ENCODE measurements around the gene BNC2.

Gene BNC2

DNA sequence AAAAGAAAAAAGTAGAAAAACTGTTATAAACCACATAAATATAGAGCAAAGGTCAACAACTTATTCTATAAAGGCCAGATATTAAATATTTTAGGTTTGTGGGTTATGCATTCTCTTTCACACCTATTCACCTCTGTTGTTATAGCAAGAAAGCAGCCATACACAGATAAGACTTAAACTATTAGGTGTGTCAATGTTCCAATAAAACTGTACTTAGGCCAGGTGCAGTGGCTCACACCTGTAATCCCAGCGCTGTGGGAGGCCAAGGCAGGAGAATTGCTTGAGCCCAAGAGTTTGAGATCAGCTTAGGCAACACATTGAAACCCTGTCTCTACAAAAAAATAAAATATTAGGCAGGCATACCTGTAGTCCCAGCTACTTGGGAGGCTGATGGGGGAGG is 314.7 kb downstream of the BNC2 start:
- H3K4me3 ChIP-seq (ENCODE audit: low read depth, low read length), result no peak overlapping the region
- TF ChIP-seq, protein P1, sequence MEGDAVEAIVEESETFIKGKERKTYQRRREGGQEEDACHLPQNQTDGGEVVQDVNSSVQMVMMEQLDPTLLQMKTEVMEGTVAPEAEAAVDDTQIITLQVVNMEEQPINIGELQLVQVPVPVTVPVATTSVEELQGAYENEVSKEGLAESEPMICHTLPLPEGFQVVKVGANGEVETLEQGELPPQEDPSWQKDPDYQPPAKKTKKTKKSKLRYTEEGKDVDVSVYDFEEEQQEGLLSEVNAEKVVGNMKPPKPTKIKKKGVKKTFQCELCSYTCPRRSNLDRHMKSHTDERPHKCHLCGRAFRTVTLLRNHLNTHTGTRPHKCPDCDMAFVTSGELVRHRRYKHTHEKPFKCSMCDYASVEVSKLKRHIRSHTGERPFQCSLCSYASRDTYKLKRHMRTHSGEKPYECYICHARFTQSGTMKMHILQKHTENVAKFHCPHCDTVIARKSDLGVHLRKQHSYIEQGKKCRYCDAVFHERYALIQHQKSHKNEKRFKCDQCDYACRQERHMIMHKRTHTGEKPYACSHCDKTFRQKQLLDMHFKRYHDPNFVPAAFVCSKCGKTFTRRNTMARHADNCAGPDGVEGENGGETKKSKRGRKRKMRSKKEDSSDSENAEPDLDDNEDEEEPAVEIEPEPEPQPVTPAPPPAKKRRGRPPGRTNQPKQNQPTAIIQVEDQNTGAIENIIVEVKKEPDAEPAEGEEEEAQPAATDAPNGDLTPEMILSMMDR (IDR thresholded peaks at IDR 0.05; ENCODE audit: low read depth, low read length), result no peak

DNA sequence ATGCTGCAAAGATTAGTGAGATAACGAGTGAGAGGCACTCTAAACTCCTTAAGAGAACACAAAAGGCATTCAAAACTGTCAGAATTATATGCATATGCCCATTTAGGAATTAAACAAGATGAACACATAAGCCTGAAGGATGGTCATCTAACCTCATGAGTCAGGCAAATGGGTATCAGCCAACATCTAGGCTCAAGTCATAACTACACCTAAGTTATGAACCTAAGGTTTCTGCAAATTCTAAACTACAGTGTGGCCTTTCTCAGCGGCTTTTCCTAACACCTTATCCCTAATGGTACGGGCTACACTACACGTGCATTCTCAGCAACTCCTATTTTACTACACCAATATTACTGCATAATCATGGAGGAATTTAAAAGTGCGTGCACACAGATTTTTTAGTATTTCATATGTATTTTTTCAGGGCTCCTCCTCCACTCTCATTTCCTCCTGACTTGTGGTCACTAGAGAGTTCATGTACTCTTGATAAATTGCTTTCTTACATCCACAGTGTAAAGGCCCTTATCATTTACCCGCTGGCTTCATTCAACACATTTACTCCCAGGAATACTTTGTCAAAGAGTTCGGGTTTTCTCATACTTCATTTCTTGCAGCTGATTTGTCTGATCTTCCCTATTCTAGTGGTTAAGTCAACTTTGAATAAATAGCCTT is 316.5 kb downstream of the BNC2 start:
- TF ChIP-seq, protein P1 (IDR thresholded peaks at IDR 0.05; ENCODE audit: low read depth, low read length), result no peak
- no peak overlapping the region for H3K4me3 ChIP-seq (ENCODE audit: low read depth, low read length)

DNA sequence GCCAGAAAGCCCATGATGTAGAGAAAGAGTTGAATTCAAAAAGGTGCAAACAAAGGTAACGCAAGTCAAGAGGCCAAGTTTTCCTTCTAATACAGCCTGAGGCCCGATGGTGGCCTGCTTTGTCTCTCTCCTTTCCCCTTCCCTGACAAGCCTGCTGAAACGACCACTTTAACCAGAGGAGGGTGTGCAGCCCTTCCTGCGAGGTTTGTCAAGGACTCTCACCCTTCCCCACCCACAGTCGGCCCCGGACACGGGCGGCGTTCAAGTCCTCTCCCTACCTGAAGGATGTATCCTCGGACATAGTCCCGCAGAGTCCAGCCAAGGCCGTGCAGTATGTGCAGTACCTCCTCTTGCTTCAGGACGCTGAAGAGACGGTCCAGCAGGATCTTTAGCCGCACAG is 318.2 kb downstream of the BNC2 start:
- H3K4me3 ChIP-seq (ENCODE audit: low read depth, low read length), result no peak overlapping the region
- TF ChIP-seq, protein P1 (IDR thresholded peaks at IDR 0.05; ENCODE audit: low read depth, low read length), result no peak

DNA sequence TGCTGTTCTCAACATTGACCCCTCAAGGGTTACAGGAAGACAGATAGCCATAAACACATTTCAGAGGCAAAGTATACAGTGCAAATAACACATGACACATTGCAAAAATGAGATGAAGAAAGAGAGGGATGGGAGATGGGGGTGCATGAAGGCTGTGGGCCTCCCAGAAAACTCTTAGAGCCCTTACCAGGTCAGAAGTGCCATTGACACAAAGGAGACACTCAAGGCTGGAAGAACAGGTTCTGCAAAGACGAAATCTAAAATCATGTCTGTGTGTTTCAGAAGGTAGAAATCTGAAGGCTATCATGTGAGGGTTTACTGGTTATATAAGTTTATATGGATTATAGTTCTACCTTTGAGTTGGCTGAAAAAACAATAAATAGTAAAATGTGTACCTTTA is 318.8 kb downstream of the BNC2 start:
- no peak overlapping the region for H3K4me3 ChIP-seq (ENCODE audit: low read depth, low read length)
- TF ChIP-seq, protein P1 (IDR thresholded peaks at IDR 0.05; ENCODE audit: low read depth, low read length), result no peak

DNA sequence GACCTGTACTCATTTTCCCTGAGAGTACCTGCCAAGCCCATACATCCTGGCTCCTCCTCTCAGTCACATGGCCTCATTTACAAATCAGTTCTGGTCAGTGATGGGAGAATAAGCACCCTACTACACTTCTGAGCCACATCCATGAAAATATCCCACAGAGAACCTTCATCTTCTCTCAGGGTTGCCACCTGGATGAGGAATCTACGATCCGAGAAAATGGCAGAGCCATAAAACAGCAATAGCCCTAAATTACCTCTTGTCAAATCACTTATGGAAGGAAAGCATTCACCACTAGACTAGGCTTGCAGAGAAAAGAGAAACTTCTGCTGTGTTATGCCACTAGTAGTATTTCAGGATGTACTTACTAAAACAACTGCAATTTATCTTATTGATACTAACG is 324.8 kb downstream of the BNC2 start:
- TF ChIP-seq, protein P1 (IDR thresholded peaks at IDR 0.05; ENCODE audit: low read depth, low read length), result no peak
- H3K4me3 ChIP-seq (ENCODE audit: low read depth, low read length), result no peak overlapping the region

DNA sequence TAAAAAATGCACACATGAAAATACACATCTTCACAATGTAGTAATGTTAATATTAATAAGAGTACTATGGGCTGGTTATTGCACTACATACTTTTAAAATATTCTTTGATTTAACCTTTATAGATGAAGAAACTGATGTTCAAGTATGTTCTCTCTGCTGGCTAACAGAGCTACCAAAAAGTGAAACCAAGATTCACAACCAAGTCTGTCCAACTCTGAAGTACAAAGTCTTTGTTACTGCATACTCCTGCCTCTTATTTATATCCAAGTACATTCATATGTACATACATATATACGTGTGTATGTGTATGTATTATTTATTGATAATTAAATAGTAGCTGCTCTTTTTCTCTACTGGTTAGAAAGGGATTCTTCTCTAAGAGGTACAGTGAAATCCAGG is 325.6 kb downstream of the BNC2 start:
- TF ChIP-seq, protein P1 (IDR thresholded peaks at IDR 0.05; ENCODE audit: low read depth, low read length), result no peak
- H3K4me3 ChIP-seq (ENCODE audit: low read depth, low read length), result no peak overlapping the region

DNA sequence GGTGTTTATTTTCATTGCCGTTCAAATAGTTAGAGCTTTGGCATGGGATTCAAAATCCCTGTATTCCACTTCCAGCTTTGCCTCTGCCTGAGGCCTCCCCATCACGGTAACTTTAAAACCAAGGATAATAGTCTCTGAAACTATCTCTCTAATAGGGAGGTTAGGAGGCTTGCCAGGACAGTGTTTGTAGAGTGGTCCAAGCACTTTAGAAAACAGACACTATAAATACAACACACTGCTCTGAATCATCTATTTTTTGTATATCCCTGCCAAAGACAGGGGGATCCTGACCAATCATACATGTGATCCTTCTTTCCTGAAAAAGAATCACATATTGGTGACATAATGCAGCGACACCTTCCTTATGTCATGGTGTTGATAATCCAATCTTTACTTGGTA is 326.8 kb downstream of the BNC2 start:
- no peak overlapping the region for H3K4me3 ChIP-seq (ENCODE audit: low read depth, low read length)
- TF ChIP-seq, protein P1 (IDR thresholded peaks at IDR 0.05; ENCODE audit: low read depth, low read length), result no peak
